IMR-90 (cell line): ENCODE results near the gene ZNF182. TPM values are rescaled to one million over a fixed set of nuclear protein-coding genes. Genes with fewer than 3 reads are reported as not detected.

ENCODE experiments used
- ATAC-seq: fragments of 200-7000 bp; cut with Tn5 transposase; 2 replicates; pipeline ENCODE4 v1.9.1; 2020; ENCODE audit warnings: low read depth, mild to moderate bottlenecking, moderate library complexity
- BruUV-seq: library from RNA; stranded (reverse); fragments of 400-500 nt; replicated peaks from 2 replicates; lab custom pipeline; 2021; lab: Mats Ljungman, UMichigan
- CTCF ChIA-PET: fragments of 300-600 bp; formaldehyde crosslinking; extraction: SDS; loops from one replicate; lab custom pipeline; 2021; ENCODE audit warnings: antibody characterized with exemption; lab: Yijun Ruan, JAX
- POLR2A ChIA-PET: fragments of 300-600 bp; sonication (Branson Sonifier 250); formaldehyde crosslinking; loops from one replicate; lab custom pipeline; 2022; ENCODE audit warnings: antibody characterized with exemption; ENCODE audit not compliant: unreplicated experiment; lab: Charles Lee
- DNase-seq: peaks from one replicate; pipeline ENCODE4 v3.0.0; 2013
- H2AFZ ChIP-seq: replicated peaks from 2 replicates; pipeline ENCODE3; 2013; ENCODE audit warnings: low read length, mild to moderate bottlenecking; ENCODE audit not compliant: poor library complexity
- H2AK5ac ChIP-seq: 2 replicates; pipeline ENCODE4 v1.6.1; 2013; ENCODE audit warnings: low read depth, low read length, inconsistent platforms
- H2AK9ac ChIP-seq: replicated peaks from 2 replicates; pipeline ENCODE3; 2013; ENCODE audit warnings: mild to moderate bottlenecking, low read depth, low read length, moderate library complexity; ENCODE audit not compliant: poor library complexity
- H2BK120ac ChIP-seq: 2 replicates; pipeline ENCODE4 v1.6.1; 2013; ENCODE audit warnings: low read depth, low read length, inconsistent platforms
- H2BK15ac ChIP-seq: 3 replicates; pipeline ENCODE4 v1.6.1; 2013; ENCODE audit warnings: low read depth, low read length, inconsistent platforms
- H2BK20ac ChIP-seq: 2 replicates; pipeline ENCODE4 v1.6.1; 2013; ENCODE audit warnings: low read depth, mild to moderate bottlenecking, inconsistent platforms, low read length, moderate library complexity
- H2BK5ac ChIP-seq: 2 replicates; pipeline ENCODE4 v1.6.1; 2013; ENCODE audit warnings: mild to moderate bottlenecking, low read depth, low read length, inconsistent platforms; ENCODE audit not compliant: poor library complexity, severe bottlenecking
- H3K14ac ChIP-seq: replicated peaks from 2 replicates; pipeline ENCODE4 v1.6.1; 2013; ENCODE audit warnings: low read depth, low read length, inconsistent platforms
- H3K18ac ChIP-seq: 2 replicates; pipeline ENCODE4 v1.6.1; 2013; ENCODE audit warnings: low read depth, low read length, control low read depth
- H3K23ac ChIP-seq: 2 replicates; pipeline ENCODE4 v1.6.1; 2013; ENCODE audit warnings: low read depth, low read length, inconsistent platforms
- H3K27ac ChIP-seq: 2 replicates; pipeline ENCODE4 v1.5.1; 2013; ENCODE audit warnings: mild to moderate bottlenecking, control low read depth, low read length; ENCODE audit not compliant: insufficient read depth
- H3K27me3 ChIP-seq: 2 replicates; pipeline ENCODE4 v1.6.1; 2013; ENCODE audit warnings: low read length; ENCODE audit not compliant: control insufficient read depth, insufficient read depth
- H3K36me3 ChIP-seq: 2 replicates; pipeline ENCODE4 v1.6.1; 2013; ENCODE audit warnings: low read length, mixed read lengths; ENCODE audit not compliant: control insufficient read depth, insufficient read depth
- H3K4ac ChIP-seq: 2 replicates; pipeline ENCODE4 v1.6.1; 2013; ENCODE audit warnings: low read depth, low read length, inconsistent platforms
- H3K4me1 ChIP-seq: 2 replicates; pipeline ENCODE4 v1.6.1; 2013; ENCODE audit warnings: low read length, mixed read lengths; ENCODE audit not compliant: control insufficient read depth, insufficient read depth
- H3K4me2 ChIP-seq: 2 replicates; pipeline ENCODE4 v1.6.1; 2013; ENCODE audit warnings: low read depth, mild to moderate bottlenecking, control low read depth, low read length, moderate library complexity
- H3K4me3 ChIP-seq: 2 replicates; pipeline ENCODE4 v1.5.1; 2013; ENCODE audit warnings: low read depth, mild to moderate bottlenecking, control low read depth, low read length, moderate library complexity; ENCODE audit not compliant: insufficient read depth
- H3K56ac ChIP-seq: 2 replicates; pipeline ENCODE4 v1.6.1; 2013; ENCODE audit warnings: low read length, inconsistent platforms; ENCODE audit not compliant: insufficient read depth; ENCODE audit errors: extremely low read depth
- H3K79me1 ChIP-seq, 2 experiments: 2 replicates each; pipeline ENCODE4 v1.6.1; 2013; ENCODE audit warnings: low read length in 2 of 2, inconsistent platforms in 1 of 2, low read depth in 1 of 2
- H3K9ac ChIP-seq: 2 replicates; pipeline ENCODE4 v1.6.1; 2013; ENCODE audit warnings: low read depth, low read length, control low read depth
- H3K9me1 ChIP-seq: 2 replicates; pipeline ENCODE4 v1.6.1; 2013; ENCODE audit warnings: low read length, inconsistent platforms; ENCODE audit not compliant: insufficient read depth
- H3K9me3 ChIP-seq: 2 replicates; pipeline ENCODE4 v1.6.1; 2013; ENCODE audit warnings: low read length; ENCODE audit not compliant: control insufficient read depth, insufficient read depth
- H4K20me1 ChIP-seq: 2 replicates; pipeline ENCODE4 v1.6.1; 2013; ENCODE audit warnings: low read length, inconsistent platforms; ENCODE audit not compliant: insufficient read depth
- H4K5ac ChIP-seq: 2 replicates; pipeline ENCODE4 v1.6.1; 2013; ENCODE audit warnings: mild to moderate bottlenecking, low read depth, low read length, control low read depth
- H4K8ac ChIP-seq, 2 experiments: 2 replicates each; pipeline ENCODE4 v1.6.1; 2013; ENCODE audit warnings: low read depth in 2 of 2, low read length in 2 of 2, control low read depth in 1 of 2, inconsistent platforms in 1 of 2
- H4K91ac ChIP-seq: 2 replicates; pipeline ENCODE4 v1.6.1; 2013; ENCODE audit warnings: low read depth, low read length, inconsistent platforms; ENCODE audit not compliant: insufficient read depth
- CHD1 ChIP-seq: IDR thresholded peaks from 2 replicates; pipeline ENCODE4 v1.6.1; 2012; ENCODE audit warnings: low read depth, low read length, improper control_type of control experiment
- MAZ ChIP-seq: IDR thresholded peaks from 2 replicates; pipeline ENCODE4 v1.6.1; 2012; ENCODE audit warnings: low read depth, mild to moderate bottlenecking, low read length, improper control_type of control experiment, moderate library complexity, borderline replicate concordance
- NFE2L2 ChIP-seq: fragments of 150-350 bp; IDR thresholded peaks from 2 replicates; pipeline ENCODE4 v1.6.1; 2016; ENCODE audit warnings: low read depth, mild to moderate bottlenecking, low read length
- SMC3 ChIP-seq: fragments of 150-350 bp; IDR thresholded peaks from 2 replicates; pipeline ENCODE4 v1.6.1; 2016; ENCODE audit warnings: low read depth, mild to moderate bottlenecking, antibody characterized with exemption, low read length, moderate library complexity
- USF2 ChIP-seq: fragments of 150-350 bp; IDR thresholded peaks from 2 replicates; pipeline ENCODE4 v1.6.1; 2017; ENCODE audit warnings: mild to moderate bottlenecking, antibody characterized with exemption, low read length, low read depth
- WGBS, 2 experiments: methylation state at CpG; one replicate each; pipeline versions ENCODE4 v1.1.5 to v1.1.7; 2013; ENCODE audit warnings: missing lambda C conversion rate in 2 of 2; ENCODE audit not compliant: insufficient read length in 1 of 2; ENCODE audit errors: extremely low coverage in 2 of 2; 5-methylcytosine and 5-hydroxymethylcytosine counted together
- dilution Hi-C: fragments of 300-500 bp; cut with HindIII; formaldehyde crosslinking; loops from one replicate; pipeline ENCODE4 v1.14.3; 2018; ENCODE audit warnings: low sequenced_read_pairs; ENCODE audit not compliant: unreplicated experiment
- in situ Hi-C: fragments of 300-500 bp; cut with MboI; formaldehyde crosslinking; loops from 3 replicates; pipeline ENCODE4 v1.14.3; 2019; ENCODE audit warnings: low sequenced_read_pairs, inconsistent platforms, mixed read lengths
- intact Hi-C: fragments of 100-400 bp; cut with micrococcal nuclease; formaldehyde crosslinking; loops from 2 replicates; pipeline ENCODE4 v1.10.0; 2022
- polyA plus RNA-seq, 3 experiments: library from polyadenylated mRNA; depleted of rRNA; stranded (reverse); fragments of >200 nt; gene quantifications; 2 replicates each; pipeline ENCODE4 v1.2.3, GENCODE V29; 2012; ENCODE audit warnings: low replicate concordance in 1 of 3
- total RNA-seq: library from RNA; depleted of rRNA; stranded (reverse); fragments of >200 nt; gene quantifications from 2 replicates; pipeline ENCODE4 v1.2.3, GENCODE V29; 2012

ZNF182 gene
- total and polyA plus RNA-seq, 2 of the 4 experiments (the other 2 are of a cell fraction) = 1.7 to 3.0 TPM

GRCh38 chrX:48043056-48043455 lies 39.3 kb upstream of the ZNF182 start:
- Histone ChIP-seq H3K27me3 (no peaks in the 10 kb centered on the region), H4K8ac (no peak overlapping the region), H4K5ac (no peak overlapping the region), H3K4ac (no peak overlapping the region), H3K4me3 (no peak overlapping the region), H2AFZ (no peak overlapping the region), H4K20me1 (no peaks in the 10 kb centered on the region), H3K9me1 (no peaks in the 10 kb centered on the region), H3K9me3 (no peaks in the 10 kb centered on the region), H2AK5ac (no peak overlapping the region), H3K23ac (no peak overlapping the region), H2BK120ac (no peak overlapping the region), H3K36me3 (no peaks in the 10 kb centered on the region), H3K4me1 (peaks cover 2% of the 10 kb centered on the region; the same call in 1 of the 2 replicates), H2BK5ac (no peak overlapping the region), H3K56ac (no peak overlapping the region), H3K9ac (no peak overlapping the region), H2AK9ac (no peak overlapping the region), H3K79me1 (no peaks in the 10 kb centered on the region), H4K91ac (no peak overlapping the region), H3K27ac (no peak overlapping the region), H3K14ac (no peak overlapping the region), H3K18ac (no peak overlapping the region), H3K4me2 (no peak overlapping the region), H2BK20ac (no peak overlapping the region), H2BK15ac (no peak overlapping the region)
- in situ Hi-C loops (loop anchor here (25.0 kb wide), 1 partner anchor 506 kb away; no protein-coding TSS in a partner anchor), dilution Hi-C loops (no loop called here), intact Hi-C loops (no loop called here)
- ATAC-seq (no peak), DNase-seq (no peak)
- TF ChIP-seq MAZ = no peak
- no peak for TF ChIP-seq NFE2L2
- TF ChIP-seq CHD1 = no peak
- no peak for TF ChIP-seq USF2
- TF ChIP-seq SMC3 = no peak
- CTCF ChIA-PET = interaction anchor here (0.6 kb wide), 1 partner anchor 215 kb away, joined by 5 read pairs; no protein-coding TSS in a partner anchor
- WGBS, 2 experiments = 29% methylated on average over 2 of the region's 4 CpGs; no CpG with 5 or more reads in 1 of the 2 experiments
- POLR2A ChIA-PET = no interaction called here
- no TSS peak for BruUV-seq
